Naive B cell (primary cell): ENCODE measurements around the gene MTAP. TPM values are rescaled to one million over a fixed set of nuclear protein-coding genes. Genes with fewer than 3 reads are reported as not detected.
"Not testable (repeated sequence)": the region's sequence is repeated elsewhere in the genome, so short reads cannot be mapped to it uniquely, and the experiment has no call there.

ENCODE experiments used
- ATAC-seq, 2 donors: fragments of 150-1000 bp; cut with Tn5 transposase; 2 replicates each; pipeline ENCODE4 v1.10.0; 2021; ENCODE audit warnings: low read depth in 2 of 2, mild to moderate bottlenecking in 2 of 2, moderate library complexity in 2 of 2
- DNase-seq: peaks from one replicate; pipeline ENCODE4 v3.0.0; 2022
- H3K27ac Mint-ChIP-seq, 6 donors: one replicate each; pipeline ENCODE4 v1.8.0; 2020 to 2022; ENCODE audit warnings: mild to moderate bottlenecking in 6 of 6, mixed read lengths in 6 of 6, moderate library complexity in 5 of 6, inconsistent platforms in 2 of 6
- H3K27me3 Mint-ChIP-seq, 3 donors: one replicate each; pipeline ENCODE4 v1.8.0; 2021 to 2022; ENCODE audit warnings: mixed read lengths in 3 of 3, mild to moderate bottlenecking in 1 of 3
- H3K36me3 Mint-ChIP-seq, 2 donors: one replicate each; pipeline ENCODE4 v1.8.0; 2020 to 2022; ENCODE audit warnings: mixed read lengths in 2 of 2, inconsistent platforms in 1 of 2, mild to moderate bottlenecking in 1 of 2
- H3K4me1 Mint-ChIP-seq, 3 donors: one replicate each; pipeline ENCODE4 v1.8.0; 2020 to 2022; ENCODE audit warnings: mixed read lengths in 3 of 3, inconsistent platforms in 1 of 3, mild to moderate bottlenecking in 1 of 3, moderate library complexity in 1 of 3
- H3K4me3 Mint-ChIP-seq, 8 donors: one replicate each; pipeline ENCODE4 v1.8.0; 2020 to 2022; ENCODE audit warnings: mild to moderate bottlenecking in 8 of 8, mixed read lengths in 8 of 8, moderate library complexity in 8 of 8, inconsistent platforms in 2 of 8
- H3K9me3 Mint-ChIP-seq, 7 donors: one replicate each; pipeline ENCODE4 v1.8.0; 2020 to 2022; ENCODE audit warnings: mixed read lengths in 7 of 7, mild to moderate bottlenecking in 5 of 7, inconsistent platforms in 2 of 7, moderate library complexity in 1 of 7
- polyA plus RNA-seq, 6 donors: library from polyadenylated mRNA; unstranded; fragments of 300-500 nt; fragmentation: Illumina TruSeq; gene quantifications; one replicate each; pipeline ENCODE4 v1.2.3, GENCODE V29; 2021; ENCODE audit warnings: low read depth in 6 of 6

MTAP gene
- polyA plus RNA-seq, 6 donors from 2014 or later = 12.1 to 24.3 (median 18.1) TPM

DNA sequence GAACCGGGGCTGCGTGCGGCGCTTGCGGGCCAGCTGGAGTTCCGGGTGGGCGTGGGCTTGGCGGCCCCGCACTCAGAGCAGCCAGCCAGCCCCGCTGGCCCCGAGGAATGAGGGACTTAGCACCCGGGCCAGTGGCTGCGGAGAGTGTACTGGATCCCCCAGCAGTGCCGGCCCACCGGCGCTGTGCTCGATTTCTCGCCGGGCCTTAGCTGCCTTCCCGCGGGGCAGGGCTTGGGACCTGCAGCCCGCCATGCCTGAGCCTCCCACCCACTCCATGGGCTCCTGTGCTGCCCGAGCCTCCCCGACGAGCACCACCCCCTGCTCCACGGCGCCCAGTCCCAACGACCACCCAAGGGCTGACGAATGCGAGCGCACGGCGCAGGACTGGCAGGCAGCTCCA is 156.8 kb downstream of the MTAP start:
- not testable (repeated sequence) for H3K4me3 Mint-ChIP-seq, DNase-seq, ATAC-seq, H3K4me1 Mint-ChIP-seq, H3K27ac Mint-ChIP-seq, H3K36me3 Mint-ChIP-seq
- Mint-ChIP-seq H3K27me3 (peaks cover 57 to 62% (median 59%) of the 10 kb centered on the region in 3 donors), H3K9me3 (peaks cover 0 to 21% (median 7%) of the 10 kb centered on the region in 7 donors)

DNA sequence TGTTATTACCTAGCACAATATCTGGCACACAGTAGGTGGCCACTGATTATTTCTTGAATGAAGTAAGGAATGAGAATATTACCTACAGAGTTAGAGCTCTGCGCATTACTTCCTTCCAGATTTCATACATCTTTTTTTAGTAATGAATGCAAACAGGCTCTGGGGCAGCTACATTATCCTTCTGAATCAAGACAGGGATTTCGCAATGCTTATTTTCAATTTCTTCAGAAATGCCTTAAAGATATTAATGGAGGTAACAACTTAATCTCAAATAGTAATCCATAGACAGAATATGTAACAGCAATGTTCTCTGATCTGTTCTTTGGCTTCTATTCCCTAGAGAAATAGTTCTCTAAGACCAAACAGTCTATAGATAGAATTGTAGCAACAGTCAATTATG is 159.1 kb downstream of the MTAP start:
- Mint-ChIP-seq H3K4me1 (peaks cover 11 to 20% (median 13%) of the 10 kb centered on the region in 3 donors), H3K4me3 (no peak overlapping the region), H3K36me3 (peaks cover 14% of the 10 kb centered on the region in 2 donors), H3K27me3 (peaks cover 70 to 73% (median 72%) of the 10 kb centered on the region in 3 donors), H3K9me3 (peaks cover 5 to 31% (median 10%) of the 10 kb centered on the region in 7 donors), H3K27ac (no peak overlapping the region)
- DNase-seq (no peak), ATAC-seq (no peak)

DNA sequence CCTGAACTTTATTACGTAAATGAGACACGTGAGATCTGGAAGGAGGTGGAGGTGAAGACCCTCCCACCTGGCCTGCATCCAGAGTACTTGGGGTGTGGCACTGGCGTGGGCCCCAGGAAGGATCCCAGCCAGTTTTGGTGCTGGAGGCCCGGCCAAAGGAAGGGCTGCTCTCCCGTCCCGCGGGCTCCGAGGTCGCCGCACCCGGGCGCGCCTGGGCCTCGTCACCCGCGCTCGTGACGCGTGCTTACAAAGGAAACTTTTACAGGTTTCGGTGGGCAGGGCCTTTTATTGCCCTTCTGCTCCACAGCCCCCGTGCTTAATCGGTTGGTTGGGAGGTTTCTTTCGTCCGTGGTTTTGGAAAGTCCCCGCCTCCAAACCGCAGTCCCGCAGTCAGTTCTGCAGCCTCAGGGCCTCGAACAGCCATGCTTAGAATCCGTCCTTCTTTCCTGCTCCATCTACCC is 162.5 kb downstream of the MTAP start:
- DNase-seq = peak; percentile 55
- Mint-ChIP-seq H3K36me3 (peaks cover 22 to 29% of the 10 kb centered on the region in 2 donors), H3K9me3 (peaks cover 11 to 54% (median 32%) of the 10 kb centered on the region in 7 donors)

DNA sequence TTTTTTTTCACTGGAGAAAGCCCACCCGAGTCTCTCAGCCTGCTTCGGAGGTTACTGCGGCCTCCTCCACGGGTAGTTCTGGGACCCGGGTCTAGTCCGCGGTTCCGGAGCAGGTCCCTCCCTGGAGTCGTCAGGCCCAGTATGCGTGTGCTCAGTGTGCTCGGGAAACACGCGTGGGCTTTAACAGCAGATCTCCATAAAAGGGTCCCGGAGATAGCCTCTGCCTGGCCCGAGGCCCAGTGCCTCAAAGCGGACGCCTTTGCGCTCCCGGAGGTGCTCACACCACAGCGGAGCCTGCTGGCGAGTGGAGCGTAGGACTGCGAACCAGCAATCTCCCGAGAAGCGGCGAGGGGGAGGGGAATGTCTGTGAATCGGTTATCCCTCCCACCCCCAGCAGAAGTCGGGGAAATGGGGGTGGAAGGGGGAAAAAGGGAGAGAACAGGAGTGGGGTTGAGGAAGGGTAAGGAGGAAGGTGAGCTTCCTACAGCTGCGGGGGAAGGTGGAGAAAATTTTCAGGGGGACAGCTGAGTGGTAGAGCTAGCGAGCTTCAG is 163.0 kb downstream of the MTAP start:
- peak; percentile 53 to 55 for ATAC-seq
- peak overlapping the region in 5 of 6 donors; percentile 80 to 94 (median 86) for H3K27ac Mint-ChIP-seq
- no peak for DNase-seq
- H3K36me3 Mint-ChIP-seq = peaks cover 20 to 33% of the 10 kb centered on the region in 2 donors
- peaks cover 90 to 94% (median 90%) of the 10 kb centered on the region in 3 donors for H3K27me3 Mint-ChIP-seq
- peak overlapping the region; percentile 65 to 89 (median 77) for H3K4me3 Mint-ChIP-seq
- peaks cover 11 to 59% (median 35%) of the 10 kb centered on the region in 7 donors for H3K9me3 Mint-ChIP-seq
- H3K4me1 Mint-ChIP-seq = peaks cover 17 to 34% (median 30%) of the 10 kb centered on the region in 3 donors

More for the DNA sequence above, 162.5 kb downstream of the MTAP start:
- peaks cover 17 to 34% (median 28%) of the 10 kb centered on the region in 3 donors for H3K4me1 Mint-ChIP-seq
- peak; percentile 76 to 79 for ATAC-seq
- H3K4me3 Mint-ChIP-seq = peak overlapping the region; percentile 65 to 89 (median 77)
- peaks cover 90 to 95% (median 90%) of the 10 kb centered on the region in 3 donors for H3K27me3 Mint-ChIP-seq
- peak overlapping the region in 5 of 6 donors; percentile 80 to 94 (median 88) for H3K27ac Mint-ChIP-seq

DNA sequence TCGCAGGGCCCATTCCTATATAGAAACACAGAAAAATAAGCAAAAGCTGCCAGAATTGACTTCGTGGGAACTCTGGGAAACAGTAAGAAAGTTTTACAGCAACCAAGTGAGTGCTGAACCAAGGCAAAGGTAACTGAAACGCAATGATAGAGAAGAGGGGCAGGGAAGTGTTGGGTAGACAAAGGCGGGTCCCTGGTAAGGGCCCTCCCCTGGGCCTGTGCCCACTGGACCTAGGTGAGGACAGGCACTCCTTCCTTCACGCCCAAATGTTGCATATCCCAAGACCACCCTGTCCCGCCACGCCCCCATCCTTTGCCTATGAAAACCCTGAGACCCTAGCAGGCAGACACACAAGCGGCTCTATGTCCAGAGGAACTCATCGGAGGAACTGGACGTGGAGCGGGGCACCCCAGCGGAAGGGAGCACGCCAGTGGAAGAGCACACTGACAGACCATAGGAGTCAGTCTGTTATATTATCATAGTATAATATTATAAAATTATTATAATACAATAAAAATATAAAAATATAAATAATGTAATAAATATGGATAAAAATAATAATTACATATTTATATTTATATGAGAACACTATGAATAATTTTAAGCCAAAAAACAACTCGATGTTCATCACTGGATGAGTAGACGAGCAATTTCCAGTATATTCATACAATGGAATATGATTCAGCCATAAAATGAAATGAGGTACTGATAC is 163.9 kb downstream of the MTAP start:
- H3K9me3 Mint-ChIP-seq = peaks cover 11 to 63% (median 38%) of the 10 kb centered on the region in 7 donors
- peaks cover 89 to 93% (median 91%) of the 10 kb centered on the region in 3 donors for H3K27me3 Mint-ChIP-seq
- DNase-seq (no peak), ATAC-seq (no peak)
- peaks cover 18 to 36% of the 10 kb centered on the region in 2 donors for H3K36me3 Mint-ChIP-seq
- H3K4me1 Mint-ChIP-seq = peaks cover 20 to 34% (median 30%) of the 10 kb centered on the region in 3 donors
- H3K27ac Mint-ChIP-seq = peak overlapping the region in 4 of 6 donors; percentile 80 to 98 (median 94)
- H3K4me3 Mint-ChIP-seq = peak overlapping the region in 5 of 8 donors; percentile 50 to 89 (median 79)

DNA sequence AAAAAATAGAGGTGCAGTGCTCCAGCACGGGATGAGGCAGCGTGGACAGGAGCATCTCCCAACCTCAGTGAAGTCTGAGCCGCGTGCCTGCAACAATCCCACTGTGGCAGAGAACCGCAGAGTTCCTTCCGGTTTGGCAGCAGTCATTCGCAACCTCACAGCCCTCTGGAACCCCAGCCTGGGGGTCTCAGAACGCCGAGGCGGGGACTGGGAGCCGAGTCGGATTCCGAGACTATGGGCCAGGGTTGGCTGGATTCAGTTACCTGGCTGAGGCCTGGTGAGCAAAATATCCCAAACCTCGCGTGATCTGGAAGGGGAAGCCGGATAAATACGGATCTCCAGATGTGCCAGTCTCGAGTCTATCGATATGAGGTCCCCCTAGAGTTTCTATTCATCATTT is 164.7 kb downstream of the MTAP start:
- H3K27me3 Mint-ChIP-seq = peaks cover 89 to 93% (median 91%) of the 10 kb centered on the region in 3 donors
- H3K4me1 Mint-ChIP-seq = peaks cover 21 to 34% (median 30%) of the 10 kb centered on the region in 3 donors
- no peak for DNase-seq
- peaks cover 11 to 64% (median 41%) of the 10 kb centered on the region in 7 donors for H3K9me3 Mint-ChIP-seq
- peak overlapping the region in 5 of 6 donors; percentile 33 to 95 (median 66) for H3K27ac Mint-ChIP-seq
- H3K4me3 Mint-ChIP-seq = peak overlapping the region in 4 of 8 donors; percentile 15 to 75 (median 54)
- peaks cover 18 to 39% of the 10 kb centered on the region in 2 donors for H3K36me3 Mint-ChIP-seq
- ATAC-seq = no peak

DNA sequence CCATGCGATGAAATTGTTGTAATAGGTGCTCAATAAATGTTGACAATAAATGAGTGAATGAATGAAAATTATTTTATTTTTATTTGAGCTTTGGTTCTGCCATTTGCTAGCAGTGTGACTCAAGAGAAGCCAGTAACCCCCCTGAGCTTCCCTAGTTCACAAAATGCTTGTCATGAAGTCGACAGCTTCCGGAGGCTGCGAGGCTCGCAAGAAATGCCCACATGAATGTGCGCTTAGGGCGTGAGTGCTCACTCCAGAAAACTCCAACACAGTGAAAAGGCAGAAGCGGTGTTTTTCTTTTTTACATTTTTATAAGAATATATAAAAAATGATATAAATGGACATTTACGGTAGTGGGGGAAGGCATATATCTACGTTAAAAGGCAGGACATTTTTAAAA is 165.3 kb downstream of the MTAP start:
- Mint-ChIP-seq H3K4me3 (peak overlapping the region in 4 of 8 donors; percentile 29 to 75 (median 55)), H3K9me3 (peaks cover 11 to 61% (median 41%) of the 10 kb centered on the region in 7 donors), H3K36me3 (peaks cover 18 to 39% of the 10 kb centered on the region in 2 donors)

DNA sequence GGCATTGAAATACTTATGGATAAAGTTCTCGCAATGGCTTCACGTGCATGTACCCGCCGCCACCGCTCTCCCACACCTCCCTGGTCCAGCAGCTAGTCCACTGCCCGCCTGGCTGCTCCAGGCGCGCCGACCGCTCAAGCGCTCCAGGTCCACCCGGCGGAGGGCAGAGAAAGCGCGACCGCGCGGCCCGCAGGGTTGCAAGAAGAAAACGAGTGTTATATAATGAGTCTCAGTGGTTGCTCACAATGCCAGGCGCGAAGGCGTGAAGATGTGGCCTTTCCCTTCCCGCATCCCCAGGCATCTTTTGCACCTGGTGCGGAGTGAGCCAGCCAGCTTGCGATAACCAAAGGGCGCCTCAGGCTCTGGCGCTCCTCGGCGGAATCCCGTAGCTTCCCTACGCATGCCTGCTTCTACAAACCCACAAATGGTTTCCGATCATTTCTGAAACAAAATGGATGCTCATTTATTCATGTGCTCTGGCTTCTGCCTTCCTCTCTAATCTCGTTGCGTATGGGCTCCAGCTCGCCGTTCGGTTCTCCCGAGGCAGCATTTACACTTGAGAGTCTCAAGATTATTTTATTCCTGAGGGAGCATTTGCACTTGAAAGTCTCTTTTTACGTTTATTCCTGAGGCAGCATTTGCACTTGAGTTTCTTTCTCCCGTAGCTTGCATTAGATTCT is 166.0 kb downstream of the MTAP start:
- ATAC-seq = no peak
- Mint-ChIP-seq H3K27ac (peak overlapping the region in 5 of 6 donors; percentile 83 to 99 (median 94)), H3K4me3 (peak overlapping the region; percentile 20 to 73 (median 48)), H3K4me1 (peaks cover 21 to 37% (median 32%) of the 10 kb centered on the region in 3 donors), H3K36me3 (peaks cover 19 to 39% of the 10 kb centered on the region in 2 donors), H3K27me3 (peaks cover 85 to 90% (median 87%) of the 10 kb centered on the region in 3 donors), H3K9me3 (peaks cover 11 to 61% (median 39%) of the 10 kb centered on the region in 7 donors)
- no peak for DNase-seq

More for the DNA sequence above, 165.3 kb downstream of the MTAP start:
- DNase-seq (no peak), ATAC-seq (no peak)
- Mint-ChIP-seq H3K4me1 (peaks cover 21 to 34% (median 30%) of the 10 kb centered on the region in 3 donors), H3K27ac (peak overlapping the region in 5 of 6 donors; percentile 44 to 99 (median 95)), H3K27me3 (peaks cover 89 to 93% (median 91%) of the 10 kb centered on the region in 3 donors)

DNA sequence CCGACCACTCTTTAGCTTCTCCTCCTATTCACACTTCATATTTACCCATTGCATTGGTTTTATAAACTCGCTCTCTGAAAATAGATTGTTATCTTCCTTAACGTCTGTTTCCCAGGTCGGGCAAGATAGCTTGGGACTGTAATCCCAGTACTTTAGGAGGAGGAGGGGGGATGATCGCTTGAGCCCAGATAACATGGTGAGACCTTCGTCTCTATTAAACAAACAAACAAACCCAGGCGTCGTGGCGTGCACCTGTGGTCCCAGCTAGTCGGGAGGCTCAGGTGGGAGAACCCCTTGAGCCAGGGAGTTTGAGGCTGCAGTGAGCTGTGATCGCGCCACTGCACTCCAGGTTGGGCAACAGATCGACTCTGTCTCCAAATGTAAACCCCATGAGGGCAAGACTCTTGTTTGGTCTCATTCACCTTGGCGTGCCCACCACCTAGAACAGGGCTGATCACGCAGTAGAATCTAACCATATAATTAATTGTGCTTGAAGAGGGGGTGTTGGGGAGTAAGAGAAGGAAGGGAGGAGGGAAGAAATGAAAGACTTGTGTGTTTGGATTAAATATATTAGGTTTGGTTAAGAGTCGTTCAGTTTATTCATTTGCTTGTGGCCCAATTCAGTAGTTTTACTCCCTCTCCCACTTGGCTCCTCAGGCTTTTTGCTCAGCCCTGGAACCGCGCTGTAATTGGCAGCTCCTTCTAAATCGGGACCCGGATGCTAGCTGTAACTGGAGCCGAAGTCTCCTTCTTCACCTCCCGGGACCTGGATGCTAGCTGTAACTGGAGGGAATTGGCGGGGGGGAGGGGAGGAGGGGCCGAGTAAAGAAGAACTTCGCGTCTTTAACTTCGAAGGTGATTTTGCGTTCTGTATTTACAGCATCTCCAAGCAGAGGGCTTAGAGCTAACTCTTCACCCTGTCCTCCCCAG is 166.8 kb downstream of the MTAP start:
- no peak for ATAC-seq
- Mint-ChIP-seq H3K4me3 (peak overlapping the region in 7 of 8 donors; percentile 20 to 73 (median 53)), H3K9me3 (peaks cover 11 to 61% (median 40%) of the 10 kb centered on the region in 7 donors), H3K36me3 (peaks cover 16 to 42% of the 10 kb centered on the region in 2 donors), H3K27ac (peak overlapping the region in 5 of 6 donors; percentile 64 to 99 (median 94)), H3K4me1 (peaks cover 23 to 45% (median 40%) of the 10 kb centered on the region in 3 donors), H3K27me3 (peaks cover 87 to 90% (median 87%) of the 10 kb centered on the region in 3 donors)
- no peak for DNase-seq

DNA sequence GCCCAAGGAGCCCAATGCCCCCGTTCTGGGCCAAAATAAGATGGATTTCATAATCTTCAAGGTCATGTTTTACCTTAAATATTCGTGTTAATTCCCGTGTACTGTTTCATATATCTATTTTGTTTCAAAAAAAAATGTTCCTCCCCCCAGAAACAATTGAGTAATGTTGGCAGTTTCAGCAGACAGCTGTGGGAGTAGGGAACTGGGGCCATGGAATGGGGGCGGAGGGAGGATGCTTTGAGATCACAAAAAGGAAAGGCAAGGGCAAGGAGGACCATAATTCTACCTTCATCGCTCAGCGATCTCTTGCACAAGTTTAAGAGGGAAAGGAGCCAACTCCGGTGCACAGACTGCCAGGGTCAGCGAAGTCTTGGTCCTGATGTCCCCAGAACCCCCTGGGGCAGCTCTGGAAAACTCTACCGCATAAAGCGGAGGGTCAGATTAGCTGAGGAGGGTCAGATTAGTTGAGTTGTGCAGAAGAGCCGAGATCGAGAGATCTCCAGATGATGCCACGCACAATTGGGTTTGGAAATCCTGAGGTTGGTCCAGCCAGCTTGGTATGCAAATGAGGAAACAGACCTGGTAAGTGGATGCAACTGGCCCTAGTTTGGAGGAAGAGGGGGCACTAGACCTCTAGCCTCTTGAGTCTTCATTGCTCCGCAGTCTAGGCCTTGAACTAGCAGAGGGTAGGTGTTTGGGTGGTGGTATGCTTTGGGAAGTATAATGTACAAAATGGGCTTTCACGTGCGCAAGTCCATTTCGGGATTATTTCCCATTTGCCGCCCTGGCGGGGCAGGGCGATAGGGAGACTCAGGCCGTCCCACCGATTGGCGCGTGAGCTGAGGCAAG is 167.7 kb downstream of the MTAP start:
- DNase-seq (no peak), ATAC-seq (no peak)
- Mint-ChIP-seq H3K27me3 (peaks cover 87 to 90% (median 89%) of the 10 kb centered on the region in 3 donors), H3K4me3 (peak overlapping the region in 6 of 8 donors; percentile 32 to 80 (median 52)), H3K4me1 (peaks cover 31 to 45% (median 44%) of the 10 kb centered on the region in 3 donors), H3K36me3 (peaks cover 16 to 51% of the 10 kb centered on the region in 2 donors), H3K27ac (peak overlapping the region in 5 of 6 donors; percentile 7 to 97 (median 61)), H3K9me3 (peaks cover 11 to 63% (median 43%) of the 10 kb centered on the region in 7 donors)
